ENCODE measurements around the gene PATE4. TPM values are rescaled to one million over a fixed set of nuclear protein-coding genes. Genes with fewer than 3 reads are reported as not detected.

The PATE4 gene
- total and polyA plus RNA-seq, 5 donors: not detected

DNA sequence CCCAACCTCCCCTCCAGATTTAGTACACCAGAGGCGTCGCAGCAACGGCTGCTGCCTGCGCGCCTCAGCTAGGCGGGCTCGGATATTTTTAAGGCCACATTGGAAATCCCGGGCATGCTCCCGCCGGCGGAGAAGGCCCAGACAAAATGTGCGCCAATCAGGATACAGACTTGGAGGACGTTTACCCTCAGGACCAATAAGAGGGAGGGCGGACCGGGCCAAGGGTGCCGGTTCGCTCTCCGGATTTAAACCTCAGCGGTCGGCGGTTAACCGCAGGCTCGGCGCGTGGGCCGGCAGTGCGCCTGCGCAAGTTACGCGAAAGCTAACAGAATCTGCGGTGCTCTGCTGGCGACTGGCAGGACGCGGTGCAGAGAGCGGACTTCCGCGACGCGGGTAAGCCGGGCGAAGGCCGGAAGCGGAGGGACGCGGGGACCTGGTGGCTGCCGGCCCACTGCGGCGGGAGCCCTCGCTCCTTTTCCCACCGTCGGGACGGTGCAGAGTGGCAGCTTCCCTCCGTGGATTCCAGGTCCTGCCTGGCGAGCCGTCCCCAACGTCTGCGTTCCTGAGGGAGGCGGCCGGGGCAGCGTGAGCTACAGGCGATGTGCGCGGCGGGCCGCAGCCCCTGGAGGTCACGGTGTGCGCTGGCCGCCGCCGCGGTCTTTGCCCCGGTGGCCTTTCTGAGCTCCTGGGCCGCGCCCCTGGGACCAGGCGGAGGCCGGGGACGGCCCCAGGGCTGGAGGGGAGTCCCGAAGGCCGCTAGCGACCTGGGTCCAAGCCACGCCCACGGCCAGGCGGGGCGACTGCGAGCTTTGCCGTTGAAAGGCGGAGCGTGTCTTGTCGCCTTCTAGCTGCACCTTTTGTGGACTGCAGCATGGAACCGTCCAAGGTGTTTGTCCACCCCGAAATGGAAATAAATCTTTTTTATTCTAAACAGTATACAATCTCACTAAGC is 54.5 kb downstream of the PATE4 start, which contains the start of gene HYLS1:
HYLS1 (plus strand) TSS at position 296 of the 952 bp plus-strand sequence. CDS start 11,701 bp downstream, outside the sequence.
- Histone ChIP-seq H3K27ac (ENCODE audit: low read length) (peak within 1 kb of the TSS; percentile 58), H3K4me1 (ENCODE audit: control insufficient read depth, insufficient read depth, low read length) (no peaks in the 10 kb centered on the region), H3K9me3 (ENCODE audit: control insufficient read depth, low read length) (no peaks in the 10 kb centered on the region), H3K27me3 (ENCODE audit: control insufficient read depth, insufficient read depth) (no peaks in the 10 kb centered on the region), H3K4me3 (ENCODE audit: low read length) (peak within 1 kb of the TSS; percentile 59)
- ATAC-seq: peak; percentile 99
- under 1% methylated on average over 91 of the region's 91 CpGs for WGBS
- peak; percentile 96 to 98 (median 98) for DNase-seq
- intact Hi-C loops (cut with DNase I): no loop called here

Other genes starting within 250 kb of the PATE4 start
- 10 to 100 TPM; 62.2 to 90.9 (median 74.9) TPM for gene STT3A, start 240.5 kb upstream of the PATE4 start, total RNA-seq
- gene STT3A, start 240.5 kb upstream of the PATE4 start, polyA plus RNA-seq: 33.0 TPM
- 1 to 10 TPM in 3 of 4 donors, under 1 TPM in 1; 0.68 to 2.5 (median 1.8) TPM for gene CHEK1, start 208.2 kb upstream of the PATE4 start, total RNA-seq
- gene CHEK1, start 208.2 kb upstream of the PATE4 start, polyA plus RNA-seq: 0.32 TPM
- gene ACRV1, start 152.5 kb upstream of the PATE4 start, total RNA-seq: not detected
- not detected for gene ACRV1, start 152.5 kb upstream of the PATE4 start, polyA plus RNA-seq
- not detected for gene PATE1, start 87.0 kb upstream of the PATE4 start, total RNA-seq
- not detected for gene PATE1, start 87.0 kb upstream of the PATE4 start, polyA plus RNA-seq
- not detected for gene PATE2, start 54.5 kb upstream of the PATE4 start, total RNA-seq
- gene PATE2, start 54.5 kb upstream of the PATE4 start, polyA plus RNA-seq: not detected
- gene PATE3, start 45.2 kb upstream of the PATE4 start, total RNA-seq: not detected
- gene PATE3, start 45.2 kb upstream of the PATE4 start, polyA plus RNA-seq: not detected
- 1 to 10 TPM; 4.3 to 7.2 (median 5.2) TPM for gene HYLS1, start 54.4 kb downstream of the PATE4 start, total RNA-seq
- 4.9 TPM for gene HYLS1, start 54.4 kb downstream of the PATE4 start, polyA plus RNA-seq
- 1 to 10 TPM; 6.1 to 9.5 (median 9.2) TPM for gene PUS3, start 69.9 kb downstream of the PATE4 start, total RNA-seq
- gene PUS3, start 69.9 kb downstream of the PATE4 start, polyA plus RNA-seq: 5.7 TPM
- gene DDX25, start 71.2 kb downstream of the PATE4 start, total RNA-seq: not detected
- 0.05 TPM for gene DDX25, start 71.2 kb downstream of the PATE4 start, polyA plus RNA-seq
- under 1 TPM in 1 of 4 donors, not detected in 3; 0.50 TPM for gene VSIG10L2, start 112.7 kb downstream of the PATE4 start, total RNA-seq
- 0.29 TPM for gene VSIG10L2, start 112.7 kb downstream of the PATE4 start, polyA plus RNA-seq
- 10 to 100 TPM; 18.4 to 32.2 (median 23.5) TPM for gene CDON, start 229.6 kb downstream of the PATE4 start, total RNA-seq
- 4.4 TPM for gene CDON, start 229.6 kb downstream of the PATE4 start, polyA plus RNA-seq